Measurements from ENCODE around the gene TM4SF4.

- TF ChIP-seq CTCF (IDR thresholded peaks at IDR 0.05; ENCODE audit: insufficient read depth, low read length, poor library complexity, severe bottlenecking) (no peak), EZH2phosphoT487 (conservative IDR thresholded peaks at IDR 0.05; ENCODE audit: low read length) (no peak)
These were observed 12.2 kb downstream of the TM4SF4 start for GRCh38 chr3:149486726-149487125.

Measured in SU-DHL-6 (cell line).